Measurements from ENCODE around the gene JAK2.
"Not testable (repeated sequence)": the region's sequence is repeated elsewhere in the genome, so short reads cannot be mapped to it uniquely, and the experiment has no call there.

The JAK2 gene

DNA sequence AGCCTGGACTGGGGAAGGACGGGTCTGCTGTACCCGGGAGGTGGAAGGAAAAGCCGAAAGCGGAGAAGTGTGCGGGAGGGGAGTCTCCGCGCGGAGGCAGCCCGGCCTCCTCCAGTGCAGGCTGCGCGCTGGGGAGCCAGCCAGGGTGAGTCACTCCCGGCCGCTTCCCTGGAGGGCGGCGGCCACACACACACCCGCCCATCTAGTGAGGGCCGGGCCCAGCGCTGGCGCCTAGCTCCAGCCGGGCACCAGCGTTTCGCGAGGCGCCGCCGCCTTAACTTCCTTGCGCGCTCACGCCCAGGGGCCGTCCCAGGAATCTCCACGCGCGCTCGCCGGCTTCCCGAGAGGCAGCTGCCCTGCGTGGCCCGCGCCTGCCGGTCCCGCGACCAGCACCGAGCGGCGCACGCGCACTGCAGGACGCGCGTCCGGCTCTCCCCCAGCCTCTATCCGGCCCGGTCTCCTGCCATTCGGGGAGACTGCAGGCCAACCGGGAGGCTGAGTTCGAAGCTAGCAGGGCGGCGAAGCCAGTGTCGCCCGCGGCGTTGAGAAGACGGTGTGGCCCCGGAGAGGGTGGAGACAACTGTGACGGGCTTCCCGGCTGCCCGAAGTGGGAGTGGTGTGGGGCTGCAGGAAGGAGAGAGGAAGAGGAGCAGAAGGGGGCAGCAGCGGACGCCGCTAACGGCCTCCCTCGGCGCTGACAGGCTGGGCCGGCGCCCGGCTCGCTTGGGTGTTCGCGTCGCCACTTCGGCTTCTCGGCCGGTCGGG lies at the start of gene JAK2:
Gene JAK2 (plus strand): TSS at position 652 of the 765 bp plus-strand sequence. CDS start 36,716 bp downstream, outside the sequence.
- peak; percentile 97 for DNase-seq (ENCODE audit: low read depth, low spot score)

DNA sequence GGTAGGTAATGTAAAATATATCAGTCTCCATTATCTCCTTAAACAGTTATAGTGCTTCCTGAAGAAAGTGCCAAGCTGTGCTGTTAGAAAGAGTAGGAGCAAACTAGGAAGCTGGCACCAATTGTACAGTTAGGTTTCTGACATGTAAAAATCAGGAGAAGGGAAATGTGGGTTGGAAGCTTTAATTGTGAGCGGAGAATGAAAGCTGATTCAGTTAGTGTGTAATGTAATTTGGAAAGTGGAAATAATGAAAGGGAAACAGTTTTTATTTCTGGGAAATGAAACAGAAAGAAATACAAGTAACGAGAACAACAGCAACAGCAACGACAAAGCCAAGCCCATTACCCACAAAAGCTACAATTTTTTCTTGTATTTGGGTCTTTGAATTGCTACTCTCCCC lies 48.8 kb upstream of the JAK2 start:
- DNase-seq (ENCODE audit: low read depth, low spot score) = peak; percentile 18

DNA sequence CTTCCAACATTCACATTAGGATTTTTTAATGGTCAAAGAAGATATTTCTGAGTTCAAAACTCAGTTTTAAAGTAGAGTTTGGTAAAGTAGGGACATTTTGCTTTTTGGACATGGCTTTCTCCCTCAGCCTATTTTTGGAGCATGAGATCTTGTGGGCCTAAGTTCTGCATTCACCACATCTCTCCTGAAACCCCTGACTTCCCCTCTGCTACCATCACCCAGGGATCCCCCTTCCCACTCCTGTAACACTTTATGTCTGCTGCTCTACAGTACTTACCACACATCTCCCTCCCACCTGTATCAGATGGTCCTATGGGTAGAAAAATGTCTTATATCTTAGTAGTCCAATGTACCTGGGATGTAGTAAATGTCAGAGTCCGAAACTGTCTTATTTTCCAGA lies 48.2 kb upstream of the JAK2 start:
- no peak for DNase-seq (ENCODE audit: low read depth, low spot score)

DNA sequence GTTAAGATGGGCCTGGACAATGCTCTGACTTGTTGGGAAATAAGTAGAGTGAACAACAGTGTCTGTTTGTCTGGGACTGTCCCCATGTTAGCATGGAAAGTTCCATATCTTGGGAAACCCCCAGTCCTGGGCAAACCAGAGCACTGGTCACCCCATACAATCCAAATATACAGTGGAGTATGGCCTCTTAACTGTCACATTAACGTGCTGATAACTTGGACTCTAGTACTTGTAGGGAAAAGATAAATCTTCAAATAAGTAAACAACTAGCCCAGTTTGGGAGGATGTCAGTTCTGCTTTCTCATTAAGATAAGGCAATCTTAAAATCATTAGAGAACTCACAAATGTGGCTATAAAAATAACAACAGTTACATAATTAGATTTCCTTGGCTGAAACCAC lies 47.6 kb upstream of the JAK2 start:
- no peak for DNase-seq (ENCODE audit: low read depth, low spot score)

DNA sequence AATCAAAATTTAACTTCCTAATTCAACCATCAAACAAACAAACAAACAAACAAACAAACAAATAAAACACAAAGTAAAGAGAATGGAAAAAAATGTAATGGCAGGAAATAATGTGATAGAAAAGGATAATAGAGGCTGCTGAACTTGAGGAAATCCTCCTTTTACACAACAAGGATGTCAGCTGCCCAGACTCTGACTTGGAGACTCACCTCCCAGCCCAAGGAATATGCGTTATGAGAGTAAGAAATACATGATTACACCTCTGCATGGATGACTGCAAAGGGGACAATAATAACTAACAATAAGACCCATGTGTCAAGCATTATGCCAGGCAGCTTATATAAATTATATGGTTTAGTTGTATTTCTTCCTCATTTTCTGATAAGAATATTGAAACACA lies 46.6 kb upstream of the JAK2 start:
- no peak for DNase-seq (ENCODE audit: low read depth, low spot score)

DNA sequence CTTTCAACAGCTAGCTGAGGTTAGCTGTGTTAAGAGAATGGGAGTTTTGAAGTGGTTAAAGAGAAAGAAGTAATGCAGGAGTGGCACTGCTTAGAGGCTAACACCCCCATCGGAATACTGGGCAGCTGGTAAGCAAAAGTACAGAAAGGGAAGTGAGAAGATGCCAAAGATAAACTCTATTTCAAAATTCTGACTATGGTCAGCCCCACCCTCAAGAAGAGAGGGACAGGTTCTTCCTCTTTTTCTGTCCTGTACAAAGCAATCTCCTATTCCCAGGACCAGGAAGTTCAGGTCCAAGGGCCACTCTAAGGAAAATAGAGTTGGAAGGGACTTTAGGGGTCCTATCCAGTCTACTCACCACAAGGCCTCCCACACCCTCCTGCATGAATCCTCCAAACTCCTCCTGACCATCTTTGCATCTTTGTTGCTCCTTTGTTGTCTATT lies 45.9 kb upstream of the JAK2 start:
- DNase-seq (ENCODE audit: low read depth, low spot score) = no peak

DNA sequence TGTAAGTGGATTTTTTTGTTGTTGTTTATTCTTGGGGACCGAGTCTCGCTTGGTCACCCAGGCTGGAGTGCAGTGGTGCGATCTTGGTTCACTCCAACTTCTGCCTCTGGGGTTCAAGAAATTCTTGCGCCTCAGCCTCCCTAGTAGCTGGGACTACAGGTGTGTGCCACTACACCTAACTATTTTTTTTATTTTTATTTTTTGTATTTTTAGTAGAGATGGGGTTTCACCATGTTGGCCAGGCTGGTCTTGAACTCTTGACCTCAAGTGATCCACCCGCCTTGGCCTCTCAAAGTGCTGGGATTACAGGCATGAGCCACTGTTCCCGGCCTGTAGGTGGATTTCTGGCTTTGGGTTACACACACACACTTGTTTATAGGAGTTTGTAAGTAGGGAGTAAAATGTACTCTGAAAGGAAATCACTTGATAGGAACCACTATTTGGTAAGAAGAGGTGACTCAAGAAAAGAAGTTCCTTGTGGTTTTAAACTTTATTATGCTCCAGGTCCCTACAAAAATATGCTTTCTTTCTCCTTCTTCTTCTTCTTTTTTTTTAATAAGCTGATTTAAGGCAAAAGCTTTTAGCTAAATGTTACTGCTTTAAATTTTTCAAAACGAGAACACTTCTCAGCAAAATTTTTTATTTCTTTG lies 42.9 kb upstream of the JAK2 start:
- DNase-seq (ENCODE audit: low read depth, low spot score) = peak; percentile 48

DNA sequence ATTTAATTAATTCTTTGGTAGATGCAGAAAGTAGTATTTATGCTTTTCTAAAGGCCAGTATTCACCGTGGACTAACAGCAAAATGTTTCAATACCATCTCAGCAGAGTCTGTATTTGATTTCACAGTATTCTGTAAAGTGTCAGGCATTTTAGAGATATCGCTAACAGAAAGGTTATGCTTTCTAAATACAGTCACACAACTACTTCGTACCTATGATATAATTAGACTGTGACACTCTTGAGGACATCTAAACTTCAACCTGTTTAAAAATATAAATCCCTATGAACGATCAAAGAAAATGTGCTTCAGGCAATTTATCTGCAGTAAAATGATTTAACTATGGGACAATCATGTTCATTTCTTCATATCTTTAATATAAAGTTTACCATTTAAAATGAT lies 41.7 kb upstream of the JAK2 start:
- no peak for DNase-seq (ENCODE audit: low read depth, low spot score)

DNA sequence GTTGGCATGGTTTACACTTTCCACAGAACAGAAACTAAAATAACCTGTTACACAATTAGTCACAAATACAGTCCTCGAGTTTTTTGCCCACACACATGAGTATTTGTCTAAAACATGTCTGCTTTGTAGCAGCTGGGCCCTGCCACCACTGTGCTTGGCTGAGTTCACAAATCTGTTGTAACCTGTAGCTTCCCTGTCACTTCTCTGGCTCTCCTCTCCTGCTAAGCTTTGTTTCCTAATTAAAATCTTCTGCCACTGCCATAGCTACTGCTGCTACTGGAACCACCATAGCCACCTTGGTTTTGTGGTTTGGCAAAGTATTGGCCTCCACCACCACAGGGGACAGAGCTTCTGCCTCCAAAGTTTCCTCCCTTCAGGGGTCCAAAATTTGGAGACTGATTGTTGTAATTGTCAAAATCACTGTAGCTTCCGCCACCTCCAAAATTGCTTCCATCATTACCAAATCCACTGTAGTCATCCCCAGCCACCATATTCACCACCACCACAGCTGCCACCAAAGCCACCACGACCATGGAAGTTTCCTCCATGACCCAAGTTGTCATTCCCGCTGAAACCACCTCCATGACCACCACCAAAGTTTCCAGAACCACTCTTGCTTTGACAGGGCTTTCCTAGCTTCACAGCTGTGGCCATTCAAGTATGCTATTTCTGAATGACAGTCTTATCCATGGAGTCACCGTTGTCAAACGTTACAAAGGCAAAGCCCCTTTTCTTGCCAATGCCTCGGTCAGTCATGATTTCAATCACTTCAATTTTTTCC lies 40.5 kb upstream of the JAK2 start:
- not testable (repeated sequence) for DNase-seq (ENCODE audit: low read depth, low spot score)

DNA sequence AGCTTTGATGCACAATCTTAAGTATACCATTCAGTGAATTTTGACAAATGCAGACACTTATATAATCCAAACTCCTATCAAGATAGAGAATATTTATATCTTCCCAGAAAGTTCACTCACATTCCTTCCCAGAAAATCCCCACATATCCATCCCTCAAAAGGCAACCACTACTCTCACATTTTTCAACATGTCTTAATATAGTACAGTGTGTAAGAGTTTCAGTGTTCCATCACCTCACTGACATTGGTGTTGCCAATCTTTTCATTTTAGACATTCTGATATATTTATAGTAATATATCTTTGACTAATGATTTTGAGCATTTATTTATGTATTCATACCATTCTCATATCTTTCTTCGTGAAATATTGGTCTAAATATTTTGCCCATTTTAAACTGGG lies 38.1 kb upstream of the JAK2 start:
- no peak for DNase-seq (ENCODE audit: low read depth, low spot score)

DNA sequence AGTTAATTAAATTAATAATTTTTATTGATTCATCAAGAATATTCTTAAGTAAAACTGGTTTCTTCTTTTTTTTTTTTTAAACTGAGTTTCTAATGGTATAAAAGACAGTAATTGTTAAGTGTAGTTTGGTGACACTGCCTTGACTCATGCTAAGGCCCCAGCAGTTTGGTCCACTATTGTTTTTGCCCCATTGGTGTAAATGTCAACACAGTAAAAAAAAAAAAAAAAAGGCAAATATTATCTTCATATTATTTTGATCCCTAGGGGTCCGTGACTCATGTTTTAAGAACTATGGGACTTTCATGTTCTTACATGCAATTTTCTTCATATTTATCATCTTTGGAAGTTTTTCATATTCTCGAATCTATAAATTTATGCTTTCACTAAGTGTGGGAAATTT lies 29.2 kb upstream of the JAK2 start:
- DNase-seq (ENCODE audit: low read depth, low spot score) = no peak

DNA sequence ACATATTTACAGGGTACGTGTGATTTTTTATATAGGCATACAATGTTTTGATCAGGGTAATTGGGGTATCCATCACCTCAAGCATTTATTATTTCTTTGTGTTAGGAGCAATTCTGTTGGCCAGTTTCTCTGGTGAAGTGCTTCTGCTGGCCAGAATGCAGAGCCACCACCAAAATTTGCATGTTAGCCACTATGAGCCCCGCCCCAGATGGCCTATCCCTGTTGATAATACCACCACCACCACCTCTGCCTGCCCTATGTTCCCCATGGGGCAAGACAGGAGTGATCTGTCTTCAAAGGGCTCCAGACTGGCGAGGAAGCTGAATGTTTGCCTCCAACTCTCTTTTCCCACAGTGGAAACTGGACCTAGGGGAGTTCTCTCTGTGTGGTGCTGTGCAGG lies 26.0 kb upstream of the JAK2 start:
- DNase-seq (ENCODE audit: low read depth, low spot score) = no peak

DNA sequence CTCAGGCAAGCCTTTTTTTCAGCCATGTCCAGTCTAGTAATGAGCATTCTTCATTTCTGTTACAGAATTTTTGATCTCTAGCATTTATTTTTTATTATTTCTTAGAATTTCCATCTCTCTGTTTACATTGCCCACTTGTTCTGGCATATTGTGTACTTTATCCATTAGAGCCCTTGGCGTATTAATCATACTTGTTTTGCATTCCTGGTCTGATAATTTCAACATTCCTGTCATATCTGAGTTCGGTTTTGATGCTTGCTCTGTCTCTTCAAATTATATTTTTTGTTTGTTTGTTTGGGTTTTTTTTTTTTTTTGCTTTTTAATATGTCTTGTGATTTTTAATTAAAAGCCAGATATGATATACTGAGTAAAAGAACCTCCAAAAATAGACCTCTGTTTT lies 23.0 kb upstream of the JAK2 start:
- DNase-seq (ENCODE audit: low read depth, low spot score) = no peak

DNA sequence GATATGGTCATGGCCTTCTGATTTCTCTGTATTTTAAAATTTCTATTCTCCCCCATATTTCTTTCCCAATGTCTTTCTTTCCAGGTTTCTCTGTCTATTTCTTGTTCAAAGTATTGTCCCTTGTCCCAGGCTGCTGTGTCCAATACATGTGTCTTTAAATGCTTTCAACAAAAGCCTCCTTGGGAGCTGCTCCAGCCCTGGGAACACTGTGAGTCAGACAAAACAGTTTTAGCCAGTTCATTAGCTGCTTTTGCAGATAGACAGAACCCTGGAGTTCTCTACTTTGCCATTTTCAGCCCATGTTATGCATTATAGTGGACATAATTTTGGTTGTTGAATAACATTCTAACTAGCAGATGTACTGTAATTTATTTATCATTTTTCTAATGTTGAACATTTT lies 20.5 kb upstream of the JAK2 start:
- DNase-seq (ENCODE audit: low read depth, low spot score) = peak; percentile 56

DNA sequence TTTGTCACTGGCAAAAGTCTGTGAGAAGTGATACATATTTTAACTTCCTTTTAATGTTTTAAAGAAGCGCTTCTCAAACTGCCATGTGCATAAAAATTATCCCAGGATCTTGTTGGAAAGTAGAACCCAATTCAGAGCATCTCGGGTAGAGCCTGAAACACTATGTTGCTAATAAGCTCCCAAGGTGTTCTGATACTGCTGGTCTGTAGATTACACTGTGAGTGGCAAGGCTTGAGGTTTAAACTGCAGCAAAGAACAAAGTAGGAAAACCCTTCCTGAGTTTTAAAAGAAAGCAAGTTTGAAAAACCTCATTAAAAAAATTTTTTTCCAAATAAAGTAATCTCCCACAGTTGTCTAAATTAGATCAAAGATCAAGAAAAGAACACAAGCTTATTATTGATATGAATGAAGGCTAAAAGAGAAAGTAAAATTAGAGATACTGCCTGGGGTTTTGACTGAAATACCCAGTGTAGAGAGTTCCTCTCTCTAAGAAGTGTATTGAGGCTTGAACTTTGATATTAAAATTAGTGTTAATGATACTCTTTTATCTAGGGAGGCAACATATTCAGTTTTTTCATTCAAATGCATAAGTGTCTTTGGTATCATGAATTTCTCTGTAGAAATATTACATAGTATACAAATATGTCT lies 19.8 kb upstream of the JAK2 start:
- DNase-seq (ENCODE audit: low read depth, low spot score) = no peak

DNA sequence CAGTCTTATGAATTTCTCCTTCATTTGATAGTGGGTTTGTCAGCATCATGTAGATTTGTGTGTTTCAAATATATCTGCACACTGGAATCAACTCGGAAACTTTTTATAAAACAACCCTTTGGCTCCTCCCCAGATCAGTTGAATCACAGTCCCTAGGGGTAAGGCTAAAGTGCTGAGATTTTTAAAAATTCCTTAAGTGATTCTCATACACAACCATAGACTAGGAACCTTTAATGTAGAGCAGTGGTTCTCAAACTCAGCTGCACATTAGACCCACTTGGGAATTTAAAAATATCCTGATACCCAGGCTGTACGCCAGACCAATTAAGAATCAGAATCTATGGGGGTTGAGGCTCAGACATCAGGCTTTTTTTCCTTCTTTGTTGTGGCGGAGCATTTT lies 17.5 kb upstream of the JAK2 start:
- no peak for DNase-seq (ENCODE audit: low read depth, low spot score)

DNA sequence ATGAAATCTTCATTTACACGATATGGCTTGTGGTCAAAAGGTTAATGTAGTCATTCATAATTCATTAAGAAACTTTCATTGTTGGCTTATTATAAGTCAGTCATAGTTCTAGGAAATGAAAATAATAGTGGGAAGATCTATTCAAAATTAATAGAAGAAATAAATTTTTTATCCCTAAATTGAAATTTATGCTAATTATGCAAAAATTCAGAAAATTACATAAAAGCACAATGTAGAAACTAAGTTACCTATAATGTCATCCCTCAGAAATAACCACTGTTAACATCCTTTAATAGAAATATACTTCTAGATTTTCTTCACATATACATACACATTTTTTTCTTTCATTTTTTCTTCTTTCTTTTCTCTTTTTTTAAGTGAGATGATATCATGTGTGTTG lies 15.9 kb upstream of the JAK2 start:
- no peak for DNase-seq (ENCODE audit: low read depth, low spot score)

DNA sequence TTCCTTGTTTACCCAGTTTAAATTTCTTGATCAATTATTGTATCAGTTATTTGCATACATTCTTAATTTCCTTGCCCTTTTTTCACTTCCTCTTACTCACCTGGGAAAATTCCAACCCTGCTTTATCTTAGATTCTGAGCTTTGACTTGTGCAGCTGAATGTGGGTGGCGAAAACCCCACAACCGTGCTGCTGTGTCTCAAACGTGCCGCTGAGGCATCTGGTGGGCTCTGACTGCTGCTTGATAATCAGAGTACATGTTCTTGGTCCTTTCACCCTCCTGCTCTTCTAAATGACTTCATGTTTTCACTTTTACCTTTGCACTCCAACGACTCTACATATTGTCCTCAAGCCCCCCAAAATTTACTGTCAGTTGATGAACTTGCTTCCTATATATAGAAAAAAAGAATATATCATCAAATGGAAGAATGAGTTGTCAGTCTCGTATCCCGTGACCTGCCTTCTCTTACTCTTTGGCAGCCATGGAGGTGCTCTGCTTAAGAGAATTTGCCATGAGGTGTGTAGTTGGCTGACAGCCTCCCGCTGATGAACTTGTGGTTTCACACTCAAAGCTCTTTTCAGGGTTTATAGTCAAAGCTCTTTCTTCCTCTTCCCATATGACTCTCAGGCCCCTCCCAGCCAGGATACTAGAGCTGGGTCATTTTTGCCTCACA lies 14.0 kb upstream of the JAK2 start:
- no peak for DNase-seq (ENCODE audit: low read depth, low spot score)

DNA sequence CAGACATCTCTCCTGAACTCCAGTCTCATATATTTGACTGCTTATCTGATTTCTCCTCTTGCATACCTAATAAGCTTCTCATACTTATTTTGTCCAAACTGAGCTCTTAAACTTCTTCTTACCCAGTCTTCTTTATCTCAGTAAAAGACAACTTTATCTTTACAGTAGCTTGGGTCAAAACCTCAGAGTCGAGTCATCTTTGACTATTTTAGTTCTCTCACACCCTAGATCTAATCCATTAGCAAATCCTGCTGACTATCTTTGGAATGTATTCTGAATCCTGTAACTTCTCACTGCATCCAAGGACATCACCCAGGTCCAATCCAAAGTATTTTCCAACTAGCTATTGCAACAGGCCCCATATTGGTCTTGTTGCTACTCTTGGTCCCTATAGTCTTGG lies 11.8 kb upstream of the JAK2 start:
- no peak for DNase-seq (ENCODE audit: low read depth, low spot score)

DNA sequence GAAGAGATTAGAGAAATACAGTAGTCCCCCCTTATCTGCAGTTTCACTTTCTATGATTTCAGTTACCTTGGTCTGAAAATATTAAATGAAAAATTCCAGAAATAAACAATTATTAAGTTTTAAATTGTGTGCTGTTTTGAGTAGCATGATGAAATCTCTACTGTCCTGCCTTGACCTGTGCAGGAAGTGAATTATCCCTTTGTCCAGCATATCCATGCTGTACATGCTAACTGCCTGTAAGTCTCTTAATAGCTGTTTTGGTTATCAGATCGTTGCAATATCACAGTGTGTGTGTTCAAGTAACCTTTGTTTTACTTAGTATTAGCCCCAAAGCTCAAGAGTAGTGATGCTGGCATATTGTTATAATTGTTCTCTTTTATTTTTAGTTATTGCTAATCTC lies 11.2 kb upstream of the JAK2 start:
- DNase-seq (ENCODE audit: low read depth, low spot score) = no peak

DNA sequence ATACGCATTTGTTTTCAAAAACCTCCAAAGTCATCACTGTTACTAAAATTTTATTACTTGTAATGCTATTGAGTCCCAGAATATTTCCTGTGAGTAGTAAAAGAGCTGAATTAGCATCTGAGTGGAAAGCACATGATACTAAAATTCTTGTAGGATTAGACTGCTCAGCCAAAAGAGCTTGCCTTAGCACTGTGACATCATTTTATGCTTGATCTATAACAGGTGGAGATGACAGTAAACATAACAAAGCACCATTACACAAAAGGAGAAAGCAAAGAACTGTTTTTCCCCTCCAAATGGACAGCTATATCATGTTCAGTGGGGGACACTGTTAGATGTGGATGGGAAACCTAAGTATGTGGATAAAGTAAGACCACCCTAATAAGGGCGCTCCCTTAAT lies 5.8 kb upstream of the JAK2 start:
- DNase-seq (ENCODE audit: low read depth, low spot score) = no peak
